SK-MEL-5 (cell line): ENCODE data around the gene SPATA31D4. TPM values are rescaled to one million over a fixed set of nuclear protein-coding genes. Genes with fewer than 3 reads are reported as not detected.
"Not testable (repeated sequence)": the region's sequence is repeated elsewhere in the genome, so short reads cannot be mapped to it uniquely, and the experiment has no call there.

Source experiments
- DNase-seq: peaks from one replicate; pipeline ENCODE4 v3.0.0-alpha.2; 2016; ENCODE audit warnings: low read depth, low spot score
- in situ Hi-C: cut with HindIII; loops from 2 replicates; pipeline ENCODE4 v1.10.0; 2016; ENCODE audit warnings: low sequenced_read_pairs, high pct_unique_total_duplicates, low pct_unique_long_range_greater_than_20kb
- small RNA-seq, 2 experiments: library from RNA; depleted of rRNA; stranded (forward); fragments of <200 nt; gene quantifications; one replicate each; pipeline ENCODE3, GENCODE V24; 2014
- total RNA-seq: library from RNA; depleted of rRNA; stranded (reverse); fragments of >200 nt; shearing (Covaris generic); gene quantifications from 2 replicates; pipeline ENCODE4 v1.2.3, GENCODE V29; 2014; rRNA removed

SPATA31D4 gene
- total RNA-seq, 1 experiment from 2014 or later = not detected

- in situ Hi-C loops, DNase-seq: not testable (repeated sequence)
These were observed 15.2 kb downstream of the SPATA31D4 start, which contains the start of gene SPATA31D3 for GRCh38 chr9:81943393-81943792. Gene SPATA31D3, plus strand, starts transcription at chr9:81943500. Its CDS starts 86 bp downstream, at chr9:81943586.

GRCh38 chr9:81948650-81949049, 20.4 kb downstream of the SPATA31D4 start:
- in situ Hi-C loops = not testable (repeated sequence)

GRCh38 chr9:81953096-81953495, 24.9 kb downstream of the SPATA31D4 start:
- no peak for DNase-seq
- in situ Hi-C loops = no loop called here

More at GRCh38 chr9:81948650-81949049, 20.4 kb downstream of the SPATA31D4 start:
- DNase-seq = not testable (repeated sequence)

- in situ Hi-C loops = no loop called here
These were observed 27.4 kb downstream of the SPATA31D4 start for GRCh38 chr9:81955625-81956024.

GRCh38 chr9:81964218-81965171, 36.3 kb downstream of the SPATA31D4 start:
- in situ Hi-C loops = no loop called here

More at GRCh38 chr9:81955625-81956024, 27.4 kb downstream of the SPATA31D4 start:
- DNase-seq = no peak

GRCh38 chr9:81968026-81968425, 39.8 kb downstream of the SPATA31D4 start:
- DNase-seq = no peak
- in situ Hi-C loops = no loop called here

More at GRCh38 chr9:81964218-81965171, 36.3 kb downstream of the SPATA31D4 start:
- DNase-seq = no peak

GRCh38 chr9:81969971-81970370, 41.7 kb downstream of the SPATA31D4 start:
- in situ Hi-C loops = no loop called here

GRCh38 chr9:81971727-81972126, 43.5 kb downstream of the SPATA31D4 start:
- no peak for DNase-seq
- in situ Hi-C loops = no loop called here

More at GRCh38 chr9:81969971-81970370, 41.7 kb downstream of the SPATA31D4 start:
- no peak for DNase-seq

GRCh38 chr9:81974764-81975163, 46.5 kb downstream of the SPATA31D4 start:
- in situ Hi-C loops = no loop called here
- DNase-seq = no peak

GRCh38 chr9:81976351-81976750, 48.1 kb downstream of the SPATA31D4 start:
- in situ Hi-C loops = no loop called here
- DNase-seq = no peak

- no peak for DNase-seq
- in situ Hi-C loops = no loop called here
These were observed 51.0 kb downstream of the SPATA31D4 start for GRCh38 chr9:81979196-81979595.

GRCh38 chr9:81980568-81980967, 52.3 kb downstream of the SPATA31D4 start:
- in situ Hi-C loops = no loop called here
- no peak for DNase-seq

GRCh38 chr9:81981883-81982282, 53.7 kb downstream of the SPATA31D4 start:
- in situ Hi-C loops = no loop called here
- no peak for DNase-seq

Small RNA genes lying within 50 kb of the gene (small RNA-seq; reads per million reads assigned to genes)
- 0.04 to 0.05 reads per million in 2 experiments for gene RF00189
- gene RNA5SP287 = 0 reads per million in 2 experiments

Other genes with a start within 250 kb of the SPATA31D4 start
- 28.5 and 32.3 TPM in 2 replicates for gene TLE1, start 238.9 kb upstream of the SPATA31D4 start, total RNA-seq
- not detected in 2 replicates for gene SPATA31D3, start 15.1 kb downstream of the SPATA31D4 start, total RNA-seq
- not detected in 2 replicates for gene SPATA31D1, start 60.3 kb downstream of the SPATA31D4 start, total RNA-seq